HG03095 (cell line): ENCODE measurements around the gene PEX5L.

Experiments used
- ATAC-seq: cut with Tn5 transposase; IDR thresholded peaks from one replicate; pipeline ENCODE4 v1.9.1; 2021; ENCODE audit warnings: moderate library complexity; ENCODE audit not compliant: unreplicated experiment

The PEX5L gene

DNA sequence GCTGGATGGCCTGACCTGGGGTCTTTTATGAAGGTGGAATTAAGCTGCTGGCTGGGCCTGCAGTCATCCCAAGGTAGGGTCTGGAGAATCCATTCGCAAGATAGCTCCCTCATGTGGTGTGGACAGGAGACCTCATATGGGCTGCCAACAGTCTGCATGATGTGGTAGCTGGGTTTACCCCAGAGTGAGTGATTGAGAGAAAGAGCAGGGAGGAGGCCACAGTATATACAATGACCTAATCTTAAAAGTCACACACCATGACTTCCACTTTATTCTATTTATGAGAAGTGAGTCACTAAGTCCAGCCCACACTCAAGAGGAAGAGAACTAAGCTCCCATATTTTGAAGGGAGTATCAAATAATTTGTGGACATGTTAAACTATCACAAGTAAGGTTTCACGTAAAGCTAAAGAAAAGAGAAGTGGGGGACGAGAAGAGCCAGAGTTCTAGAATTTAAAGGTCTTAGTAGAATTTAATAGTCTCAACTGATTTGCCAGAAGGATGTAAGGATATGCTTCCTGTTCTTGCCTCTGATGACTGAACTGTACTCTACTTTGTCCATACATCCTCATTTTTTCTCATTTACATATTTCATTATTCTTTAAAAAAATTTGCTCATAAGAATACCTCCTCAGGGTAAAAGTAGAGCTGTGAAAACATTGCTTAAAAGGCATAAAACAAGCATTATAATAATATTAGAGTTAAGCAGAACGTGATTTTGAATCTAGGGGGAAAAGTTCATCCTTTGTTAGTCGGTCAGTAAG lies 184.4 kb downstream of the PEX5L start:
- peak; percentile 81 for ATAC-seq

DNA sequence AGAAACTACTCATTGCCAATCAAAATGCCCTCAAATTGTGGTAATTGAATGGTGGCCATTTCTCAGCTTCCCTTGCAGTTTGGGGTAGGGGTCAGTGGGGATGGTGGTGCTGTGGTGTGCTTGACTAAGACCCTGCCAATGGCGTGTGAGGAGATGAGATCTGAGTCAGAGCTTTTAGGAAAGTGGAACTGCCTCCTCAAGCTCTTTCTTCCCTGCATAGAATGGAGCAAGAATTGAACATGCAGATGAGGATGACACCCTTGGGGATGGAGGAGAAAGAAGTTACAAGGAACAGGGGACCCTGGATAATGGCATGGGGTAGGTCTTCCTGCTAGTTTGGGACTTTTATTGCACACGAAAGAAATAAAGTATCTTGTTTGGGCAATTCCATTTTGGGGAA lies 188.0 kb downstream of the PEX5L start:
- ATAC-seq, result no peak

DNA sequence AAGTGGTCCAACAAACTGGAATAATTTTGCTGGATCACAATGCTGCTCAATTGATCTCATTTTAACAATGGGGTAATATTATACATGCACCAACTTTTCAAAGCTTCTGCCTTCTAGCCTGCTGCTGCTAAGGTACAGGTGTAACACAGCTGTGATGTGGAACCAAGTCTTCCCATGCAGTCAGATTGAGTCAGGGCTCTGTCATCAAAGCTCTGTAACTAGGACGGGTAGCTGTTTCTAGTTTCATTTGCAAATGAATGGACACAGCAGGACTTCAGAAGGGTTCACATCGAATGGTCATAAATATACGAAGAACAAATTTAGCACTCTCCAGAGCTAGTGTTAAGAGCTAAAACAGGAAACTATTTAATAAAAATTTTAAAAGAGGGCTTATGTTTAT lies 194.7 kb downstream of the PEX5L start:
- ATAC-seq, result no peak

DNA sequence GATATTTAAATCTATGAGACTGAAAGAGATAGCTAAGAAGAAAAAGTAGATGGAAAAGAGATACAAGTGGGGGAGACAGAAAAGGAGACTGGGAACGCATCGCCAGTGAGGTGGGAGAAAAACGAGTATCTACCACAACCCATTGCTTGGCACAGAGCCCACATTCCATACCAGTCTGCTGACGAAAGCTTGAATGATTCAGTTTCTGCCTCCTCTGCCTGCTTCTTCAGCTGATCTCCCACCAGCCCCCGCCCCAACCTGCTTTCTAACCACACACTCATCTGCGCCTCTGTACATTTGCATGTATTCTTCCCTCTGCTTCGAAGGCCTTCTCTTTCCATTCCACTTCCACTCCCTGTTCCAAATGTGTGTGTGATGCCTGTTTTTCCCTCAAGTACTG lies 195.8 kb downstream of the PEX5L start:
- no peak for ATAC-seq

DNA sequence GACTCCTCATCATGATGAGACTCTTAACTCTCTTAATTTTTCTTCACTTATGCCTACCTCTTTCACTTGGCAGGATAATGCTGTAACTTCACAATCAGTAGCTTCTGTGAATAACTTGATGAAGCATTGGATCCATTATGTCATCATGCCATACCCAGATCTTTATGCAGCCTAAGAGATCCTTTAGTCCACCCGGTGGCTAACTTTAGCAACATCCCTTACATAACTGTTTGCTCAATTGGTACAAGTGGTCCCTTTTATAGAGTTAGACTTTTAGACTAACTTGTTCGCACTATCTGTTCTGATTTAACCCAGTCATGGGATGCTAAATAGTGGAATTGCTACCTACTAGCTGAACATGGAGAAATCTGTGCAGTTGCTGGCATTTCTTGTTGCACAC lies 199.4 kb downstream of the PEX5L start:
- no peak for ATAC-seq

DNA sequence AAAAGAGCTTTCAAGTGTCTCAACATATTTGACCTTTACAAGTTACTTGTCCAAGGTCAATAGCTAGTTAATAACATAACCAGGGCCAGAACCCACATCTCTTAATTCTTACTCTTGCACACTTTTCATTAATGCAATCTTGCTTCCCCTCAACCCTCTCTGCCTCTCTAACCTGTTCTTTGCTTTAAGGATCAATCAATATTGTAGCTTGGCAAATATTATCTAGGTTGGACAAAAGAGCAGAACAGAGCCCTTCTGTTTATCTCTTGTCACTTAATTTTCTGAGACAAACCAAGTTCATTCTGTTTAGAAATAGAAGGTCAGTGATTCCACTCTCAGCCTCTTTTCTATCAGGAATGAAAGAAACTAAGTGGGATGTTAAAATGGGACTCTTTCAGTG lies 203.4 kb downstream of the PEX5L start:
- no peak for ATAC-seq

DNA sequence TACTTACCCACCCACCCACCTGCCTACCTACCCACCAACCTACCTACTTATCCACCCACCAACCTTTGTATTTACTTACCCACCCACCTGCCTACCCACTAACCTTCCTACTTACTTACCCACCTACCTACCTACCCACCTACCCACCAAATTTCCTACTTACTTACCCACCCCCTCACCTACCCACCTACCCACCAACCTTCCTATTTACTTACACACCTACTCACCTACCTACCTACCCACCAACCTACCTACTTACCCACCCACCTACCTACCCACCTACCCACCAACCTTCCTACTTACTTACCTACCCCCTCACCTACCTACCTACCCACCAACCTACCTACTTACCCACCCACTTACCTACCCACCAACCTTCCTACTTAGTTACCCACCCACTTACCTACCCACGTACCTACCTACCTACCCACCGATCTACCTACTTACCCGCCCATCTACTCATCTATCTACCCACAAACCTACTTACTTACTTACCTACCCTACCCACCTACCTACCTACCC lies 204.3 kb downstream of the PEX5L start:
- no peak for ATAC-seq

DNA sequence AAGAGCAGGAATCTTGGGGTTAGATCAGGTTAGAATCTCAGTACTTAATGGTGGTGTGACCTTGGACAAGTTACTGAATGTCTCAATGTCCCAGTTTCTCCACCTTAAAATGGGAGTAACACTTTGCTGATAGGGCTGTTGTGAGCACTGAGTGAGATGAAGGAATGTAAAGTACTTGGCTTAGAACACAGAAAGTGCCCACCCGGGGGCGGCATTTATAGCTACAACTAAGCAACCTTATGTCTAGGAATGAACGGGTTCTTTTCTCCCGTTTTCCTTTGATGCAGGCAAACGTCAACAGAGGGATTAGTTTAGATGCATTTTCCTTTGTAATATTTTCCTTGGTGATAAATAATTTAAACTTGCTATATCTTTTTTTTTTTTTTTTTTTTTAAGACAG lies 207.3 kb downstream of the PEX5L start:
- ATAC-seq, result no peak

DNA sequence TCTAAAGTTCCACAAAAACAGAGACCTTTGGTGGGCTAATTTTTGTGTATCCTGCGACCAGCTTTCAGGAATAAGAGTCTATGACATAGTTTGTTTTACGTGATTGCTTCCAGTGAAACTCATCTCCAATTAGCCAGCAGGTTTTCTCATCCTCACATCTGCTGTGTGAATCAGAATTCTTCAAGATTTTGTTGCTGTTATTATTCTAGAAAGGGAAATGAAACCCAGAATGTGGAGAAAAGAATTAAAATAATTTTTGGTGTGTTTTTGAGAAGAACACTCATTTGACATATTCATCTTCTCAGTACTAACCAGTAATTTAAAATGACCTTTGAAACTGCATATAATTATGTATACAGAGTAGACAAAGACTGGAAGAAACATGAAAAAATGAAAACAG lies 208.0 kb downstream of the PEX5L start:
- ATAC-seq, result no peak

DNA sequence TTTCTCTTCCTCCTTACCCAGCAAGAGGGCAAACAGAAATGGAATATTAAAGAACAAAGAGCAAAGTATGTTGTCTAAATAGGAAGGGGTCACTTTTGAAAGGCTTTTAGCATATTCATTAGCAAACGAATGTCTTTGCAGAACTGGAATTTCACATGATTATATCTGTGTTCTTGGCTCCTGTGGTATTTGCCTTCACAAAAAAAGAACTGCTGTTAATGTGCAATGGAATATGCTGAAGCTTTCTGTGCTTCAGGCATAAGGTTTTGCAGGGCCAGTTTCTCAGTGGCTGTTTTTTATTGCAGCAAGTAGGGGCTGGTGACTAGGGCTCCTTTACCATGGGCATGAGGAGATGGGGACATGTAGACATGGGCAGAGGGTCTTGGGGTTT lies 210.5 kb downstream of the PEX5L start:
- ATAC-seq, result no peak

DNA sequence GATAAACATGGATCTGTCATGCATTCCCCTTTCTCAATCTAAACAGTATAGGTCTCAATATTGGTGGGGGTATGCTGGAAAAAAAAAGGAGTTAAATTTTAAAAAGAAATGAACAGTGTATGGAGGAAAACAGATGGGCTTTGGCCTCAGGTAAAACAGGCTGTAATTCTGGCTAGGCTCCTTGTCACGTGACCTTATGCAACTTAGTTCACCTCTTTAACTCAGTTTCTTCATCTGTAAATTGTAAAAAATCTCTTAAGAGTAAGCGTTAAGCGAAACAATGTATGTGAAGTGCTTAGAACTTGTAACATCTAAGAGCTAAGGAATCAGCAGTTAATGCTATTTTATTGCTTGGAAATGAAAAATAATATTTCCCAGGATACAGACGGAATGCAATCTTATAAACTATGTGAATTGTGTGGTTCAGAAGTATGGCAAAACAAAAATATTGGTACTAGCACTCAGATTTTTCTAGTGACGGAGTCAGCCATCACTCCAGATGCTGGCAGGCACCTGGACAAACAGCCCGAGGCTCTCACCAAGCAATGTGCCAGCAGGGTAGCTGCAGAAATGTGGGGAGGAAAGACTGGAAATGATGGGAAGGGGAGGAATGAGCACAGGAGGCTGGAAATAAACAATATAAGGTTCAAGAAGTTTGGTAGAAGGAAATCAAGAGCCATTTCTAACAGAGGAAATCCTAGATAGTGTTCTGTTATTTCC lies 211.1 kb downstream of the PEX5L start:
- no peak for ATAC-seq

DNA sequence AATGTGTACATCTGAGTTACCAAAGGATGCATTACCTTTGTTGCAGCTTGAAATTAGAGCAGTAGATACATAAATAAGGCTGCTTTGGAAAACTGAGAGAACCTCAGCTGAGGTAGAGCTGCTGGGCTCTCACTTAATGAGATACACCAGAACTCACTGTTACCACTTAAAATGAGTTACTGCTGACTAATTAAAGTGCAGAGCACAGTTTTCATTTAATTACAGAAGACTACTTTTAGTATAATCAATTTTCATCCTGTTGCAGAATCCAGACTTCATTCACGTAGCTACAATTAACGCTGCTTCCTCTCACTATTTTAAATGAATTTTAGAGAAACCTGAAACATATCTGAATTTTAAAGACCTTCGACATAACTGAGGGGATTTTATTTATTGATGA lies 214.4 kb downstream of the PEX5L start:
- ATAC-seq, result no peak

DNA sequence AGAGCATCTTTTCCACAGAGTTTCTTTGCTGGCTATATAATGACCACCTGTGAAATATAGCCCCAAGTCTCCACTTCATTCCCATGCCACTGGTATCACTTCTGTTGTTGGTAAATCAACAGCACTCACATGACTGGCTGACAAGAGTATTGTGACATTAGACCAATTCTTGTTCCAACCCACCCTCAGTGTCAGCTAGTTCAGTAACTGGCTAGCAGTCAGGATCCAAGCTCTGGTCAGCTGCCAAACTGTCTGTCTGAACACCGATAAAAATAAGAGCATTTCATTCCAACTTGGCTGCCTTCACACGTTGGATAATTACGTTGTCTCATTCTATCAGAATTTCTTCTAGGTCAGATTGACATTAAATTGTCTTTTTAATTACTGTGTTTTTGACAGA lies 217.4 kb downstream of the PEX5L start:
- ATAC-seq, result no peak

DNA sequence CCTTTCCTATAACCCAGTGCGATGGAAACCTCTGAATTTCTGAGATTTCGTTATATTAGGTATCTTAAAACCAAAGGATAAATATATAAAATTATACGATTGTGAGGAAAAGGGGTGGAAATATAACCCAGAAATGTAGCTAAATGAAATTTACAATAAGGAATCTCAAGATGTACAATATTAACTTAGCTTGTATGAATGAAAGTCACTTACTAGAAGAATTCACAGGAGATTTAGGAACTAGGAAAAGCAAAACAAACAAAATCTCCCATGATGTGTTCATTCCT lies 224.7 kb downstream of the PEX5L start:
- no peak for ATAC-seq

DNA sequence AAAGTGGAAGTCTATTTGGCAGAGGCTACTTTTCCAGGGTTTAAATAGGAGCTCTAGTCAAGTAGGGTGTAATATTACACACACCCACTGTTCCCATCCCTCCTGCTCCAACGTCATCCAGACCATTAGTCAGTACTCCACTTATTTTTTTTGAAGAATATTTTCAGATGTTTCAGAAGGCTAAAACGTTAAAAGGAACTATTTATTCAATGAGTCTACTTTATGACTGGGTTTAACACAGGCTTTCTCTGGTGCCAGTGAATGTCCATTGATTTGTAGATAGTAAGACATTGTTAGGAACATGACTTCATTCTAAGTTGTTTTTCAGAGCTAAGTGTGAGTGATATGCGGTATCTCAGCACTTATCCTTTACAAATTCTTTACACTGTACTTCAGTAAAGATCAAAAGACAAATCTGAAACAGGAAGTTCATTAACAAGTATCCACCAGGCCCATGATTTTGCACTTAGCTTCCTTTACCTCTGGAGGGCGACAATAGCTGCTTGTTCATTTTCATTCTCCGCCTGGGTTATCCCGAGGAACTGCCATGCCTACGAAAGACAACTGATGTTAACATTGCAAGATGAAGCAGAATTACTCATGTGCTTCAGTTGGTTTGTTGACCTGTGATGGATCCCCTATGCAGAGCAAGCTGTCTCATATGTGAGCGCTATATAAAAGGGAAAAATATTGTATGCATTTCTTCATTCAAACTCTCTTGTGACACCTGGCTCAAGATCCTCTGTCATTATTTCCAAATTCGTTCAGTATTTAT lies 225.2 kb downstream of the PEX5L start:
- peak; percentile 84 for ATAC-seq

DNA sequence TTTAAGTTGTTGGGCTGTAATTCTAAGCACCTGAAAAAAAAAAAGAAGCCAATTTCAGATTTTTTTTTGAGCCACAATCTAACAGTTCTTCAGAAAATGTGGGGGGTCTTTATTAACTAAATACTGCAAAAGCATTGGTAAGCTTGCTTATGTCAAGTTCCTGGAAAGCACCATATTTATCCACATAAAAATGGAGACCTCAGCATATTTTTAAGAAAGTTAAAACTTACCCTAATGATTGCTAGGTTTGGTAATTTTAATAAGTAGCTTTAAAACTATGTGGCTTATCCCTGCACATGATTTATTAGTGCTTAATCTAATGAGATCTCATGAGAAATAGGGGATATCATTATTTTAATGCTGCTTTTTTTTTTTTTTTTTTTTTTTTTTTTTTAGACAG lies 227.1 kb downstream of the PEX5L start:
- no peak for ATAC-seq

DNA sequence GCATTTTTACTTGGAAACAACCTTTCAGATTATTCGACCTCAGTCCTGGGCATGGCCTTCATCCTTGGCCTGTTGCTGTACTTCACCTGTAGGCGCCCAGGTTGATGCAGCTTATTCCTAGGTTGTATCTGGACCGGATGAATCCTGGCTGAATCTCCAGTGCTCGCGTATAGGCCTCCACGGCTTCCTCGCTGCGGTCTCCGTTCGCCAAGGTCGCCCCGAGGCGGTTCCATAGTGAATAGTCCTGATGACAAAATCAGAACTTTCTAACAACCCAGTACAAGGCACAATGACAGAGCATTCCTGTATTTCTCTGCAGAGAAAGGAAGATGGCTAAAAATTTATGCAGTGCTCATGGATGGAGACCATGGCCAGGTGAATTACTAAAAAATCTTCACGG lies 229.1 kb downstream of the PEX5L start:
- ATAC-seq, result no peak

DNA sequence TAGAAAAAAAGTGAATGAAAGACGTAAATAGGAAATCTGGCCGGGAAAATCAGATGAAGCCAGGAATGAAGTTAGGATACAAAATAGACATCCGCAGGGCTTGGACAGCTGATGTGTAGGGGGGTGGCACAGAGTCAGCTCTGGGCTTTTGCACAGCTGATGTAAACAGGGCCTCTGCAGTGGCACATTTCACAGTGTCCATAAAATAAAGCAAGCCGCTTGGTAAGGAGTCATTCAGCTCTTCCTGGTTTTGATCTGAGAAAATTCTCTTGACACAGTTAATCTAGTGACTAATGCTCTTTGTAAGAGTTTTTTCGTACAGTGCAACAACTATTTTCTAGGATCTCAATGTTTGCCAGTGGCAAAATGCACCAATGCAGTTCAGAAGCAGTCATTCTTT lies 230.6 kb downstream of the PEX5L start:
- no peak for ATAC-seq

DNA sequence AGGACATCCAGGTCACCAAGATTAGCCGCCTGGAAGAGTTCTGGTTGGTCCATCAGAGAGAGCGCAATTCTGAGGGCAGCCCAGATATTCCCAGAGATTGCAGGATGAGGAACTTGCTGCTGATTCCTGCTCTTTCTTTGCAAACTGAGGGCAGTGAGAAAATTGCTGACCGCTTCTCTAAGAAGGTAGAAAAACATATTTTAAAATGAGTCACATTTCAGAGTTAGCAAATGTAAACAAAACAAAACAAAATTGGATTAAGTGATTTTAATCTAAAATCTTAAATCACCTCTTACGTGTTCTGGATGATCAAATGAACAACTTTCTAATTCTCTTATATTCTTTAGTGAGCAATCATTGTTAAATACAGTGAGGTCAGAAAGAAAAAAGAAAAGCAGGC lies 234.9 kb downstream of the PEX5L start:
- no peak for ATAC-seq

DNA sequence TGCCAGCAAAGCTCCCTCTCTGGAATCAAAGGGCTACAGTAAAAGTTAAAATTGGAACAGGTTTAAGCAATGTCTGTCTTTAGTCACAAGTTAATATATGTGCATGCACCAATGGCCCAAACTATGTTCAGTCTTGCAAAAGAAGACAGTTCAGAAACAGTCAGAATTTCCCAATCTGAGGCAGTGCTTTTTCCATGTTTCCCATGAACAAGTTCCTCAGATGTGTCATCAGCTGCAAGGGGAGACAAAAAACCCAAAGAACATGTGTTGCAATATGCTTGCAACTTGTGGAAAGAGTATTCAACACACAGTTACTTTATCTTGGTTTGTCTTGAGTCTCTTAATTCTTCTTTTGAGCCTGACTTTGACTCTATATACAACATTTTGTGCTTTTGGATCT lies 235.5 kb downstream of the PEX5L start:
- ATAC-seq, result no peak

DNA sequence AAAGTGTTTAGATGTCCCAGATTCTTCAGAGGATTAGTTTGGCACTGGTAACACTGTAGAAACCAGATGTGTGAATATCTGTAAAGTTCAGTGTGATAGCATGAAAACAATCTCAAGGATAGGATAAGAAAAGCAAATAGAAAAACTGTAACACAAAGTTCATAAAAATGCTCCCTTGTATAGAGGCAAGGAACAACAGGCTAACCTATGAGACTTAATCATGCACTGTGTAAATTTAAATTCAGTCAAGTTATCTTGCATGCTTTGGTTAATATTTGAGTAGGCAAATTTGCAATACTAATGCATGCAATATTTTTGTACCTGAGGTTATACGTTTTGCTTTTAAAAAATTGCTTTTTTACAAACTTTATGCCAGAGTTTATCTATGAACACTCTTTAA lies 239.5 kb downstream of the PEX5L start:
- ATAC-seq, result no peak

DNA sequence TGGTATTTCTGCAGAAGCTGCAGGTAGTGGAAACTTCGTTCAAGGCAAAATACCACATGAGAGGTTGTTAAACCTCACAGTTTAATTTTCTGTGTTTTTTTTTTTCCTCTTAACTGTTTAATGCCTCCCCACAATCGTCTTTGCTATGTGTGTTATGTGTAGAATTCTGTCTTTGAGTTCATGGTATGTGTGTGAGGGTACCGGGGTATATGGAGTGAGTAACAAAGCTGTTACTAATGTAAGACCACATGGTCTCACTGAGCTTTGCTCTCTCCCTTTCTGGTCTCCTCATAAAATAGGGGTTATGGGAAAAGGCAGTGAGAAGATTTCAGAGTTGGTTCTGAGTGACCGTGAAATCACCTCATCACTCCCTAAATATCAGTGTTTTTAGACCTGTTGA lies 240.3 kb downstream of the PEX5L start:
- ATAC-seq, result no peak
